HG03135 (cell line): Measurements from ENCODE around the gene CLCN5.
"Not testable (repeated sequence)": the region's sequence is repeated elsewhere in the genome, so short reads cannot be mapped to it uniquely, and the experiment has no call there.

Source experiments
- ATAC-seq: cut with Tn5 transposase; IDR thresholded peaks from one replicate; pipeline ENCODE4 v1.9.1; 2021; ENCODE audit warnings: mild to moderate bottlenecking, moderate library complexity; ENCODE audit not compliant: unreplicated experiment

The CLCN5 gene

GRCh38 chrX:49995107-49995731 is 72.8 kb downstream of the CLCN5 start:
- ATAC-seq = no peak

DNA sequence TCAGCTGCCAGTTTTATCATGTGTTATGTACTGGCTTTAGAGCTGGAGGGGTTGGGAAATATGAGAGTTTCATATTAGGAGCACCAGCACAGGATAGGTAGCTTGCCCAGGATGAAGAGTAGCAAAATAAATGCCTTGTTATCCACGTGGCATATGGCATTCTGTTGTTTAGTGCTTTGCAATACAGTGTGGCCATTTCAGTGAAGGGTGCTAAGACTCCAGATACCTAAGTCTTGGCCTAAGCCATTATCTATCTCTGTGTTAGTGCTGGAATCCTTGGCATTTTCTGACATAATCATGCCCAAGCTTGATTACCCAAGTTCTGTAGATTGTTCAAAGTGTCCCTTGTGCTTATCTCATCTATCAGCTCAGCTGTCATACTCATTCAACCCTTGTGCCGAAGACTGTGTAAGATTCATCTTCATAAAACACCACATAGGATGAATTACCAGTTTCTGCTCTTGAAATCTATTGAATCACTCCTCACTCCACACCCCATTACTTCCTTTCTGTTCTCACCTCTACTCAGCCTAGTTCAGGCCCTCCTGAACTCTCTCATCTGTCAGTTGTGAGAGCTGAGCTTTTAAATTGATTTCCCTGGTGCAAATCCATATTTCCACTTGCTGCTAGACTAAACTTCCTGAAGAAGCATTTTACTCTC is 73.5 kb downstream of the CLCN5 start:
- ATAC-seq = no peak

GRCh38 chrX:49996474-49996873 is 74.1 kb downstream of the CLCN5 start:
- ATAC-seq = no peak

GRCh38 chrX:49999087-49999486 is 76.7 kb downstream of the CLCN5 start:
- ATAC-seq = no peak

- peak; percentile 49 for ATAC-seq
Measured at GRCh38 chrX:50000937-50001542, 78.6 kb downstream of the CLCN5 start.

DNA sequence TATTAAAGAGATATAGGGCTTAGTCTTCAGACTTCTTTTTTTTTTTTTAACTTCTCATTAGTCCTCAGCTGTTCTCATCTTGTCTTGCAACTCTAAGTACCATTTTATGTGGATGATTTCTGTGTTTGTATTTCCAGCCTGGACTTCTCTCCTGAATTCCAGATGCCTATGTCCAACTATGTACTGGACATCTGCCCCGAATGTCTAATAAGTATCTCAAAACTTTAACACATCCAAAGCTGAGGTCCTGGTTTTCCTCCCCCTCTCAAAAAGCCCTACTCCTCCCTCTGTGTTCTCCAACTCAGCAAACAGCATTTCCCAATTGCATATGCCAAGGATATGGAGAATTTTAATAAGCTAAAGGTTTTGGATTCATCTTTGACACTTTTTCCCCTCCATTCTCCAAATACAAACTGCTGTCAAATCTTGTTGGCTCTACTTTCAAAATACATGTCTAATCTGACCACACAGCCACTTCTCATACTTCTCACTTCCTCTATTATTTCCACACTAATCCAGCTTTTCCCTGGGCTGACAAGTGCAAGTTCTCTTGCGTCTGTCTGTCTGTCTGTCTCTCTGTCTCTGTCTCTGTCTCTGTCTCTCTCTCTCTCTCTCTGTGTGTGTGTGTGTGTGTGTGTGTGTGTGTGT is 79.8 kb downstream of the CLCN5 start:
- no peak for ATAC-seq

GRCh38 chrX:50003467-50003866 is 81.1 kb downstream of the CLCN5 start:
- ATAC-seq = no peak

- ATAC-seq = no peak
Measured at GRCh38 chrX:50003927-50004326, 81.5 kb downstream of the CLCN5 start.

DNA sequence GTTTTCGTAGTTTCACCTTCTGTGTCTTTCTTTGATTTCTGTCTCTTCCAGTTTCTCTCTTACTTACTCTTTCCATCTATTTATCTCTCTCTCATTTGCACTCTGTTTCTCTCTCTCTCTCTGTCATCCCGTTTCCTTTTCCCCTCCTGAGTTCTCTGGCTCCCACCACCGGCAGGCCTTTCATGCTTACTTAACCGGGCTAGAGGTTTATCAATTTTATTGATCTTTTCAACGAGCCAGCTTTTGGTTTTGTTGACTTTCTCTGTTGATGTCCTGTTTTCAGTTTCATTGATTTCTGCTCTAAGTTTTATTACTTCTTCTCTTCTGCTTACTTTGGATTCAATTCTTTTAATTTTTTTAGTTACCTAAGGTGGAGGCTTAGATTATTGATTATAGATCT is 103.2 kb downstream of the CLCN5 start:
- ATAC-seq = not testable (repeated sequence)

DNA sequence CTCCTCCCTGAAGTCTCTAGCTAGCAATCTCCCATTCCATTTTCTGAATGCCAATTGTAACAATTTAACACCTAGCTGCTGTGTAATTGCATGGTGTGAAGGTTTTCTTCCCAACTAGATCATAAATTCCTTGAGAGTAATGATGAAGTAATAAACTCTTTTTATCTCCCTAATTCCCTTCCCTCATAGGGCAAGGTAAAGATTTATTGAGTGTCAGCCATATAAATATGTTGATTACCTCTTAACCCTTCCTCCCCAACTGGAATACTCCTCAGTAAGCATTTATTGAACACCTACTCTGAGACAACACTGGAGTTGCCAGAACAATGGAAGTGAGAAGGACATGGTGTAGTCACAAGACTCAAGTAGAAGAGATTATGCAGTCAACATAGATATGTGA is 112.7 kb downstream of the CLCN5 start:
- ATAC-seq = no peak

DNA sequence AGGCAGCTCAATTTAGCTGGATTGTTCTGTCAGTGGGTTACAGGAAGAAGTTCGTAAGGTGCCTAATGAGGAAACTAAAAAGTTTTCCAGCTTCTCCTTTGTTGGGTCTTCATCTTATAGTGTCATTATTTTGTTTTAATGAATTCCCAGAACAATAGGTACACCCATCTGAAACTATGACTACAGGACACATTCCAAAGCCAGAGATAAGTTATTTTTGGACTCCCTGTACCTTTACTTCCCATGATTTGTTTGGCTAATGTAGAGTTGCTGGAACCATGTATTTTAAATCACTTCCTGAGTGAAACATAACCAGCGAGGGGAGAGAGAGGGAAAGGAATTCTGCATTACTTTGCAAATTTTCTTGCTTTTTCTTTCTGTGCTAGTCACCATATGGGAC is 114.0 kb downstream of the CLCN5 start:
- no peak for ATAC-seq

GRCh38 chrX:50045823-50046222 is 123.4 kb downstream of the CLCN5 start:
- ATAC-seq = no peak

DNA sequence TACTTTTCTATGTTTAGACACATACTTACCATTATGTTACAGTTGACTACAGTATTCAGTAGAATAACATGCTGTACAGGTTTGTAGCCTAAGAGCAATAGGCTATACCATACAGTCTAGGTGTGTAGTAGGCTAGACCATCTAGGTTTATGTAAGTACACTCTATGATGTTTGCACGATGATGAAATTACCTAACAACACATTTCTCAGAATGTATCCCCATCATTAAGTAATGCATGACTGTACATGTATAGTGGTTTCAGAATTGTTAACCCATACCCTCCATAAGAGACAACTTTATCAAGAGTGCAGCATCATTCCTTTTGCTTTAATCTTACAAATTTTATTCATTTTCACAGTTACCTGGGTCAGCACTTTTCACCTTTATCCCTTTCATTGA is 126.8 kb downstream of the CLCN5 start:
- no peak for ATAC-seq

DNA sequence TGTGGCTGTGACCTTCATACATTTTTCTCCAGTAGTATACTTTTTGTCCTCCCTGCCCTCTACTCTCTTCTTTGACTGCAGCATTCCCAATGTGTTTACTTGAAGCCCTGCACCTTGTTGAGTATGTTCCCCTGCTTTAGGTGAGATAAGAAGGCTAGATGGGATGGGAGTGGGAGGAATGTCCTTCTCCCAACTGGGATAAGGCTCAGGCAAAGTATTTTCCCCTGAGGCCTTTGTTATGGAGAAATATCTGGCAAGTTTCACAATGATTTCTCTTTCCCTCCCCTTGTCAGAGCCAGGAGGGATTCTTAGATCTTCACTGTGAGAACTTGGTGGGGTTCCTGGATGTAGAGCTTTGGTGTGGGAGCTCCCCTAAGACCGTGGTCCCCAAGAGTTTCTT is 131.8 kb downstream of the CLCN5 start:
- ATAC-seq = no peak

- no peak for ATAC-seq
Measured at GRCh38 chrX:50066318-50066937, 144.0 kb downstream of the CLCN5 start.

DNA sequence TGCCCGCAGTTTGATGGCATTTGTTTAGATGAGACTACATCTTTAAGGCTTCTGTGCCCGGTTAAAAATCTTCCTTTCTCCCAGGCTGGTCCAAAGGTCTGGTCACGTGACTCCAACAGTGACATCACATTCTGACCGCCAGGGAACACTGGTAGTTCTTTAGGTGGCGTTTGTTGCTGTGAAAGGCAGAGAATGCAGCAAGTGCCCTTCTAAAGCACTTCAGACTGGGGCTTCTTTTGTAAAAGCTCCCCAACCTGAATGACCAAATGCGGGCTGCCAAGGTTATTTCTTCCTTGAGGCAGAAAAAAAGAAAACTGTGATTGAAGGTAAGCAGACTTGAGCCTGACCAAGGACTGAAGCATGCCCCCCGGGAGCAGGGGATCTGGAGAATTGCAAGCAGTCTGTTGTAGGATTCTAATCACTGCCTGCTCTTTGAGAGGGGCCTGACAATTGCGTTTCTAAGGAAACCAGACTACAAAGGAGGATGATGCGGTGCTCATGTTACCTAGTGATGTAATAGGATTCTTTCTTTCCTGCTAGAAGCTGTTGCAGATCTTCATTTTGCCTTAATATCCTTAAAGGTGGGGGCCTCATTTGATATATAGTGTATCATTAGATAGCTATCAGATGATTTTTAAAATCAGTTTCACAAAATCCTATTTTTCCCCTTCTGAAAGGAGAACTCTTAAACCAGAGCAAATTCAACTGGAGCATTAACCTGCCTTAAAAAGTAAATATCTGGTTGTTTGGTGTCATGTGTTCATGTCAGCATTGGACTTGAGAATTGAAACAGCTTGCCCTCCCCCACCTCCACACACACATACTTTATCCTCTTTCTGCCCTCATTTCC is 145.3 kb downstream of the CLCN5 start:
- ATAC-seq = no peak

GRCh38 chrX:50068285-50068563 is 145.8 kb downstream of the CLCN5 start:
- ATAC-seq = no peak

DNA sequence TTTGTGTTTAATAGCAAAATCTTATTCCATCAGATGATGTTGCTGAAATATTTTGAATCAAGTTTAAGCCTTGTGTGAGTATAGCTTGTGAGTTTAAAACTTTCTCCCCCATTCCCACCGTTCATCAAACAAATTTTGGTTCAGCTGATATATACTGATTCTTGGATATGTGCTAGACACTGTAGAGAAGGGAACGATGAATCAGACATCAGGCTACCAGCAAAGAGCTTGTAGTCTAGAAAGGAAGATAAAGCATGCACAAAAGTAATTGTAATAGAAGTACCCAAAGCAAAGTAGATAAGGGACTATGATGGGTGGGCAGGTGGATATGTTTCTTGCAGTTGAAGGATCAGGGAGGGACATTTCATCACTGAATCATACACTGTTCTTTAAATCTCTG is 146.5 kb downstream of the CLCN5 start:
- no peak for ATAC-seq

DNA sequence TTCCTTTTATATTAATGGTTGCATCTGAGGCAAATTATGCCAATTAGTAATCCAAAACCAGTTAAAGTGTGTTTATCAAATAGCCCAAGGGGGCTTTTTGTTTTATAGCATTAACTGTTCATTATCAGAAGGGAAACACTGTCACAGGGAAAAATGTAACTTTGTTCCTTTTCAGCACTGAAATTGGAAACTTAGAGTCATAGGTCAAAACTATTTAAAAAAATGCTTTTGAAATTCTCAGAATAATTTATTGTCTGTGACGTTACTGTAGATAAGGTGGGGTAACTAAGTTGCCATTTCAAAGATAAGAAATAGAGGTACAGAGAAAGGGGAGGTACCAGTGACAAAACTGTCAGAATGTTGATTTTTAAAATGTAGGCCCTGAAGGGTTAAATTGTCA is 149.1 kb downstream of the CLCN5 start:
- ATAC-seq = no peak

- no peak for ATAC-seq
Measured at GRCh38 chrX:50072110-50072509, 149.7 kb downstream of the CLCN5 start.

GRCh38 chrX:50073601-50074000 is 151.2 kb downstream of the CLCN5 start:
- ATAC-seq = no peak
